Heart right ventricle (tissue), 16 donors: ENCODE results near the gene MOK. TPM values are rescaled to one million over a fixed set of nuclear protein-coding genes. Genes with fewer than 3 reads are reported as not detected.
"Not testable (repeated sequence)": the region's sequence is repeated elsewhere in the genome, so short reads cannot be mapped to it uniquely, and the experiment has no call there.

Experiments used
- ATAC-seq, 8 donors: fragments of 200-7000 bp; cut with Tn5 transposase; one replicate each; pipeline ENCODE4 v1.9.1; 2020; ENCODE audit warnings: mild to moderate bottlenecking in 8 of 8, moderate library complexity in 8 of 8, moderate number of reproducible peaks in 1 of 8
- DNase-seq, 2 donors: peaks; one replicate each; pipeline ENCODE4 v3.0.0-alpha.2; 2020
- H3K27ac ChIP-seq, 10 donors: fragments of 200-600 bp; sonication (generic) in 2 of 10; one replicate each; pipeline versions ENCODE4 v1.5.0 to v1.8.0; 2020 to 2022; ENCODE audit warnings: mild to moderate bottlenecking in 3 of 10
- H3K27me3 ChIP-seq, 7 donors: fragments of 200-600 bp; one replicate each; pipeline ENCODE4 v1.8.0; 2021 to 2022; ENCODE audit warnings: mild to moderate bottlenecking in 2 of 7
- H3K36me3 ChIP-seq, 9 donors: fragments of 200-600 bp; sonication (generic) in 1 of 9; one replicate each; pipeline versions ENCODE4 v1.5.0 to v1.8.0; 2020 to 2022; ENCODE audit warnings: mild to moderate bottlenecking in 2 of 9
- H3K4me1 ChIP-seq, 9 donors: fragments of 200-600 bp; sonication (generic) in 1 of 9; one replicate each; pipeline versions ENCODE4 v1.5.0 to v1.8.0; 2020 to 2022; ENCODE audit warnings: mild to moderate bottlenecking in 4 of 9
- H3K4me3 ChIP-seq, 10 donors: fragments of 200-600 bp; sonication (generic) in 2 of 10; one replicate each; pipeline versions ENCODE4 v1.5.0 to v1.8.0; 2020 to 2022; ENCODE audit warnings: mild to moderate bottlenecking in 7 of 10, moderate library complexity in 2 of 10
- H3K9me3 ChIP-seq, 11 donors: fragments of 200-600 bp in 10 of 11; sonication (generic) in 2 of 11; one replicate each; pipeline versions ENCODE4 v1.5.0 to v1.8.0; 2013 to 2022; ENCODE audit warnings: mild to moderate bottlenecking in 2 of 11, control low read depth in 1 of 11, moderate library complexity in 1 of 11
- WGBS, 2 donors: extraction: QIAGEN DNeasy Blood & Tissue Kit; methylation state at CpG; one replicate each; pipeline ENCODE4 v1.1.7; 2013; ENCODE audit warnings: inconsistent platforms in 1 of 2; 5-methylcytosine and 5-hydroxymethylcytosine counted together
- intact Hi-C, 10 donors: fragments of 100-400 bp; cut with DNase I; formaldehyde crosslinking; loops; one replicate each; pipeline versions ENCODE4 v1.11.1 to v1.14.2; 2022
- polyA plus RNA-seq, 2 donors: library from polyadenylated mRNA; stranded (reverse); fragments of 200-250 nt; gene quantifications; one replicate each; pipeline ENCODE4 v1.2.3, GENCODE V29; 2013
- total RNA-seq, 10 donors: library from RNA; stranded (reverse); fragmentation: NEBNext Ultra II Directional in 3 of 10; extraction: Animal tissue kit (Norgen Biotek cat#: 25700) in 3 of 10; gene quantifications; one replicate each; pipeline versions ENCODE4 v1.2.1 to v1.2.4, GENCODE V29; 2021 to 2023
- TF ChIP-seq, protein P1 (sequence below), 9 donors: fragments of 200-600 bp; sonication (generic) in 2 of 9; IDR thresholded peaks; one replicate each; pipeline versions ENCODE4 v1.5.0 to v1.8.0; 2021 to 2022; ENCODE audit warnings: antibody characterized with exemption in 9 of 9, mild to moderate bottlenecking in 5 of 9, moderate library complexity in 1 of 9
- donor health status: Arrhythmogenic right ventricular cardiomyopathy.
- donor health status: ischemic (EF 13 %, LVEDD 7.1; RV severe dilation, severe dysfunction).
- donor health status: healthy with polysubstance abuse.
- donor health status: DM: no; HTN: yes; CAD: no.
- donor health status: DM: no; HTN: no; CAD: no.
- donor health status: ischemic (EF 25% LVEDD 6.9; RV normal size, moderate dysfunction).
- donor health status: ischemic (EF 25% LVEDD 5.7; RV mildly dilated, moderate dysfunction).
- donor health status: healthy.
- donor health status: DM: yes; HTN: yes; CAD: no.
- donor health status: Ischemic cardiomyopathy.
- donor health status: ischemic (EF 35%, LVEDD 5.7; RV mildly dilated, moderate dysfunction).
- donor health status: nonischemic (EF 11% LVEDD 7.7; RV severe dilation, severe dysfunction).
- donor health status: DM: yes; HTN: yes; CAD: no.
- donor health status: PGD.
- donor health status: ischemic (EF 29% LVEDD 5.4; RV normal size, mild dysfunction).
- donor health status: nonischemic (EF 23%, LVEDD 6.1; RV moderate dilation, normal function).

Gene MOK
- total and polyA plus RNA-seq, 12 donors, result 6.6 to 19.8 (median 10.0) TPM

DNA sequence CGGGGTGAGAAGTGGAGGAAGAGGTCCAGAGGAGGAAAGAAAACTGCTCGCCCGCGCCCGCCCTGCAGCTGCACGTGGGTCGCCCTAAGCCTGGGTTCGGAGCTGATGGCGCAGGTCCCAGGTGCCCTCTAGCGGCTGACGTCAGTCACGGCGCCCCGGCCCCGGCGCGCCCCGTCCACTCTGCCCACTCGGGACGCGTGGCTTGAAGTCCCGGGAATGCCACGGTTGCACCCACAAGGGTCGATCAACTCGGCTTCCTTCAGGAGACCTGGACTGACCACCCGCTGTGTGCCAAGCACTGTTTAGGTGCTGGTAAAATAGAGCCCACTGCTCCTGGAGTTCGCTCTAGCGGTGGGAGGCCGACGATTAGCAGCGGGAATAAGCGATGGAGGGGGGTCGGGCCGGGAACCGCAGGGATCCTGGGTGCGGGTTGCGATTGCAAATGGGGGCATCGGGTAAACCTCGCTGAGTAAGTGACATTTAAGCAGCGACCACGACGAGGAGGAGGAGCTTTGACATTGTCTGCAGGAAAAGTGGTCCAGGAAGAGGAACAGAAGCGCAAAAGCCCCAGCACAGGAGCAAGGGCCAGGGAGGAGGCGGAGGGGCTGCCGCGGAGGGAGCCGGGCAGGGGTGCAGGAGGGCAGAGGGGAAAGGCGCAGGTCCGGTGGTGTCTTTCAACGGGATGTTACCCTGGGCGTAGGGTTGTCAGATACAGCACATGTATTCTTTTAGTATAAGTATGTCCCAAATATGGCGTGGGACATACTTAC lies 9.5 kb upstream of the MOK start:
- TF ChIP-seq, protein P1, sequence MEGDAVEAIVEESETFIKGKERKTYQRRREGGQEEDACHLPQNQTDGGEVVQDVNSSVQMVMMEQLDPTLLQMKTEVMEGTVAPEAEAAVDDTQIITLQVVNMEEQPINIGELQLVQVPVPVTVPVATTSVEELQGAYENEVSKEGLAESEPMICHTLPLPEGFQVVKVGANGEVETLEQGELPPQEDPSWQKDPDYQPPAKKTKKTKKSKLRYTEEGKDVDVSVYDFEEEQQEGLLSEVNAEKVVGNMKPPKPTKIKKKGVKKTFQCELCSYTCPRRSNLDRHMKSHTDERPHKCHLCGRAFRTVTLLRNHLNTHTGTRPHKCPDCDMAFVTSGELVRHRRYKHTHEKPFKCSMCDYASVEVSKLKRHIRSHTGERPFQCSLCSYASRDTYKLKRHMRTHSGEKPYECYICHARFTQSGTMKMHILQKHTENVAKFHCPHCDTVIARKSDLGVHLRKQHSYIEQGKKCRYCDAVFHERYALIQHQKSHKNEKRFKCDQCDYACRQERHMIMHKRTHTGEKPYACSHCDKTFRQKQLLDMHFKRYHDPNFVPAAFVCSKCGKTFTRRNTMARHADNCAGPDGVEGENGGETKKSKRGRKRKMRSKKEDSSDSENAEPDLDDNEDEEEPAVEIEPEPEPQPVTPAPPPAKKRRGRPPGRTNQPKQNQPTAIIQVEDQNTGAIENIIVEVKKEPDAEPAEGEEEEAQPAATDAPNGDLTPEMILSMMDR (IDR thresholded peaks at IDR 0.05), result peak; percentile 91 to 100 (median 98)
- H3K27me3 ChIP-seq, result no peaks in the 10 kb centered on the region
- no peaks in the 10 kb centered on the region for H3K9me3 ChIP-seq
- peak; percentile 66 to 81 (median 72) for ATAC-seq
- peaks cover 0 to 47% (median 36%) of the 10 kb centered on the region in 9 donors for H3K4me1 ChIP-seq
- peak; percentile 86 to 87 for DNase-seq
- no peaks in the 10 kb centered on the region for H3K36me3 ChIP-seq
- 5 to 8% methylated on average over 52 of the region's 52 CpGs for WGBS, 2 donors
- intact Hi-C loops, result loop anchor here (1.0 to 10.0 kb wide), 14 partner anchors 48 to 352 kb away; partner anchors contain the start of genes DYNC1H1 (in 3 of the 10), HSP90AA1 (in 2 of the 10), CINP (in 1 of the 10) and TECPR2 (in 1 of the 10)
- peak overlapping the region; percentile 18 to 63 (median 50) for H3K4me3 ChIP-seq
- peak overlapping the region in 7 of 10 donors; percentile 2 to 70 (median 34) for H3K27ac ChIP-seq

DNA sequence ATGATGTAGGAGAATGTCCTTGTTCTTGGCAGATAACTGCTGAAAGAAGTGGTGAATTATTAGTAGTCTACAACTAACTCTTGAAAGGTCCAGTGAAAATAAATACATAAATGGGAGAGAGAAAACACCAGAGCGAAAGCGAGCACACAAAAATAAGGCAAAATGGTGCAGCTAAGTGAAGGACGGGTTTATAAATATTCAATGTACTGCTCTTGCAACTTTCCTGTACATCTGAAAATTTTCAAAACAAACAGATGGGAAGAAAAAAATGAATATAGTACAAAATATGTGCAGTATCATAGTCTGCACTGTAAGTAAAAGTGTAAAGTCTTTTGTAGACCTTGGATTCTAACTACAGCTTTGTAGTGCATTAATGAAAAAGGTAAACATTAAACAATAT lies 1.3 kb downstream of the MOK start:
- H3K4me1 ChIP-seq, result peaks cover 0 to 21% (median 10%) of the 10 kb centered on the region in 9 donors
- ATAC-seq (no peak), DNase-seq (no peak)
- TF ChIP-seq, protein P1 (IDR thresholded peaks at IDR 0.05), result no peak
- WGBS, 2 donors, result 88 to 98% methylated on average over 3 of the region's 3 CpGs
- H3K27me3 ChIP-seq, result no peaks in the 10 kb centered on the region
- H3K9me3 ChIP-seq, result no peaks in the 10 kb centered on the region
- peak overlapping the region in 3 of 10 donors; percentile 63 to 76 (median 74) for H3K4me3 ChIP-seq
- no peaks in the 10 kb centered on the region for H3K36me3 ChIP-seq
- intact Hi-C loops, result loop anchor here in 2 of 10 donors (5.0 kb wide), 2 partner anchors 41 to 161 kb away; no protein-coding TSS in a partner anchor
- no peak overlapping the region for H3K27ac ChIP-seq

DNA sequence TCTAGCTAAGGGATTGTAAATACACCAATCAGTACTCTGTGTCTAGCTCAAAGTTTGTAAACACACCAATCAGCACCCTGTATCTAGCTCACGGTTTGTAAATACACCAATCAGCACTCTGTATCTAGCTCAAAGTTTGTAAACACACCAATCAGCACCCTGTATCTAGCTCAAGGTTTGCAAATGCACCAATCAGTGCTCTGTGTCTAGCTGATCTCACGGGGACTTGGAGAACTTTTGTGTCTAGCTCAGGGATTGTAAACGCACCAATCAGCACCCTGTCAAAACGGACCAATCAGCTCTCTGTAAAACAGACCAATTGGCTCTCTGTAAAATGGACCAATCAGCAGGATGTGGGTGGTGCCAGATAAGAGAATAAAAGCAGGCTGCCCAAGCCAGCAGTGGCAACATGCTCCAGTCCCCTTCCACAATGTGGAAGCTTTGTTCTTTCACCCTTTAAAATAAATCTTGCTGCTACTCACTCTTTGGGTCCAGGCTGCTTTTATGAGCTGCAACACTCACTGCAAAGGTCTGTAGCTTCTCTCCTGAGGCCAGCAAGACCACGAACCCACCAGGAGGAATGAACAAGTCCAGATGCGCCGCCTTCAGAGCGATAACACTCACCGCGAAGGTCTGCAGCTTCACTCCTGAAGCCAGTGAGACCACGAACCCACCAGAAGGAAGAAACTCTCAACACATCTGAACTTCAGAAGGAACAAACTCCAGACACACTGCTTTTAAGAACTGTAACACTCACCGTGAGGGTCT lies 6.5 kb downstream of the MOK start:
- H3K27me3 ChIP-seq, ATAC-seq, DNase-seq, intact Hi-C loops, H3K9me3 ChIP-seq, H3K36me3 ChIP-seq, H3K4me3 ChIP-seq, H3K27ac ChIP-seq: not testable (repeated sequence)
- peaks cover 0 to 18% (median 9%) of the 10 kb centered on the region in 9 donors for H3K4me1 ChIP-seq
- WGBS, 2 donors, result 86 to 91% methylated on average over 12 of the region's 12 CpGs

DNA sequence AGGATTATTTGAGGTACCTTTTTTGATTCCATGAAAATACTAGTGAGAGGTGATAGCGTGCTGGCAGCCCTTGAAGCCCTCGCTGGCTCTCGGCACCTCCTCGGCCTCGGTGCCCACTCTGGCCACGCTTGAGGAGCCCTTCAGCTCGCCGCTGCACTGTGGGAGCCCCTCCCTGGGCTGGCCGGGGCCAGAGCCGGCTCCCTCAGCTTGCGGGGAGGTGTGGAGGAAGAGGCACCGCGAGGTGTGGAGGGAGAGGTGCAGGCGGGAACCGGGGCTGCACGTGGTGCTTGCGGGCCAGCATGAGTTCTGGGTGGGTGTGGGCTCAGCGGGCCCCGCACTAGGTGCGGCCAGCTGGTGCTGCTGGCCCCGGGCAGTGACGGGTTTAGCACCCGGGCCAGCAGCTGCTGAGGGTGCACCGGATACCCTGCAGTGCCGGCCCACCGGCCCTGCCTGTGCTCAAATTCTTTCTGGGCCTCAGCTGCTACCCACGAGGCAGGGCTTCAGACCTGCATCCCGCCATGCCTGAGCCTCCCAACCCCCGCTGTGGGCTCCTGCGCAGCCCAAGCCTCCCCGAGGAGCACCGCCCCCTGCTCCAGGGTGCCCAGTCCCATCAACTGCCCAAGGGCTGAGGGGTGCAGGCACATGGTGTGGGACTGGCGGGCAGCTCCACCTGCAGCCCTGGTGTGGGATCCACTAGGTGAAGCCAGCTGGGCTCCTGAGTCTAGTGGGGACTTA lies 7.4 kb downstream of the MOK start:
- Histone ChIP-seq H3K4me3 (no peak overlapping the region), H3K27me3 (no peaks in the 10 kb centered on the region), H3K9me3 (no peaks in the 10 kb centered on the region), H3K27ac (no peak overlapping the region), H3K36me3 (no peaks in the 10 kb centered on the region), H3K4me1 (peaks cover 0 to 14% (median 9%) of the 10 kb centered on the region in 9 donors)
- intact Hi-C loops, result no loop called here
- peak in 1 of 8 donors; percentile 58 for ATAC-seq
- TF ChIP-seq, protein P1 (IDR thresholded peaks at IDR 0.05), result no peak
- 94 to 97% methylated on average over 33 of the region's 33 CpGs for WGBS, 2 donors
- no peak for DNase-seq
